ENCODE results near the gene GNA14.

DNA sequence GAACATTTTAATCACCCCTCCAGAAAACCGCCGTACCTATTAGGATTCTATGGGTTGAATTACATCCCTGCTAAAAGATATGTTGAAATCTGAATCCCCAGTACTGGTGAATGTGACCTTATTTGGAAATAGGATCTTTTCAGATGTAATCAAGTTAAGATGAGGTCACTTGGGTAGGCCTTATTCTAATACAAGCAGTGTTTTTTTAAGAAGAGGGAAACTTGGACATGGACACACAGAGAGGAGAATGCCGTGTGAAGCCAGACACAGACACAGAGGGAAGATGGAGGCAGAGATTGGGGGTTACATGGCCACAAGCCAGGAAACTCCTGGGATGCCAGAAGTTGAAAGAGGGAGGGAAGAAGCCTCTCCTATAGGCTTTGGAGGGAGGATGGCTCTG lies 183.5 kb downstream of the GNA14 start:
- no peak for TF ChIP-seq EZH2 (IDR thresholded peaks at IDR 0.05; ENCODE audit: borderline replicate concordance, low read depth, low read length, severe bottlenecking)
- TF ChIP-seq, protein P1, sequence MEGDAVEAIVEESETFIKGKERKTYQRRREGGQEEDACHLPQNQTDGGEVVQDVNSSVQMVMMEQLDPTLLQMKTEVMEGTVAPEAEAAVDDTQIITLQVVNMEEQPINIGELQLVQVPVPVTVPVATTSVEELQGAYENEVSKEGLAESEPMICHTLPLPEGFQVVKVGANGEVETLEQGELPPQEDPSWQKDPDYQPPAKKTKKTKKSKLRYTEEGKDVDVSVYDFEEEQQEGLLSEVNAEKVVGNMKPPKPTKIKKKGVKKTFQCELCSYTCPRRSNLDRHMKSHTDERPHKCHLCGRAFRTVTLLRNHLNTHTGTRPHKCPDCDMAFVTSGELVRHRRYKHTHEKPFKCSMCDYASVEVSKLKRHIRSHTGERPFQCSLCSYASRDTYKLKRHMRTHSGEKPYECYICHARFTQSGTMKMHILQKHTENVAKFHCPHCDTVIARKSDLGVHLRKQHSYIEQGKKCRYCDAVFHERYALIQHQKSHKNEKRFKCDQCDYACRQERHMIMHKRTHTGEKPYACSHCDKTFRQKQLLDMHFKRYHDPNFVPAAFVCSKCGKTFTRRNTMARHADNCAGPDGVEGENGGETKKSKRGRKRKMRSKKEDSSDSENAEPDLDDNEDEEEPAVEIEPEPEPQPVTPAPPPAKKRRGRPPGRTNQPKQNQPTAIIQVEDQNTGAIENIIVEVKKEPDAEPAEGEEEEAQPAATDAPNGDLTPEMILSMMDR (IDR thresholded peaks at IDR 0.05; ENCODE audit: extremely low read depth in 1 of 2, insufficient read depth in 1 of 2, low read depth in 1 of 2, low read length in 2 of 2): no peak
